GM12892 (cell line): ENCODE data around the gene SERP2.

ENCODE experiments used
- POLR2A ChIP-seq: IDR thresholded peaks from 2 replicates; pipeline ENCODE4 v1.6.1; 2011; ENCODE audit warnings: low read depth, low read length, control low read depth
- POLR2AphosphoS5 ChIP-seq: IDR thresholded peaks from 2 replicates; pipeline ENCODE4 v1.6.1; 2011; ENCODE audit warnings: low read depth, low read length, control low read depth

- no peak for TF ChIP-seq POLR2A
- no peak for TF ChIP-seq POLR2AphosphoS5
Measured at GRCh38 chr13:44385847-44386246, 12.2 kb downstream of the SERP2 start.
